ENCODE measurements around the gene ME2. TPM values are rescaled to one million over a fixed set of nuclear protein-coding genes. Genes with fewer than 3 reads are reported as not detected.

ME2 gene
- total RNA-seq, 1 experiment from 2014 or later = 49.4 TPM

DNA sequence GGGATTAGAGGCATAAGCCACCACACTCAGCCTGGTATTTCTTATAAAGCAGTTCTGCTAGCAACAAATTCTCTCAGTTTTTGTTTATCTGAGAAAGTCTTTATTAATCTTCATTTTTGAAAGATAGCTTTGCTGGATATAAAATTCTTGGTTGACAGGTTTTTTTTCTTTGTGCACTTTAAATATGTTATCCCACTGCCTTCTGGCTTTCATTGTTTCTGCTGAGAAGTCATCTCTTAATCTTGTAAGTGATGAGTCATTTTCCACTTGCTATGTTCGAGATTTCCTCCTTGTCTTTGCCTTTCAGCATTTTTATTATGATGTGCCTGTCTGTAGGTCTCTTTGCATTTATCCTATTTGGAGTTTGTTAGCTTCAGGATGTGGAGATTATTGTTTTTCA is 83.1 kb downstream of the ME2 start:
- H3K23me2 ChIP-seq (ENCODE audit: insufficient read length, low read depth, low read length, poor library complexity, severe bottlenecking) = no peaks in the 10 kb centered on the region
- H2BK15ac ChIP-seq (ENCODE audit: low read depth, low read length) = no peak overlapping the region
- peaks cover 16 to 38% (median 28%) of the 10 kb centered on the region in 3 experiments for H3K36me3 Mint-ChIP-seq (ENCODE audit: insufficient read depth in 1 of 3, low read depth in 3 of 3)
- no peaks in the 10 kb centered on the region for H3K4me1 Mint-ChIP-seq
- no peak for TF ChIP-seq CTCF (conservative IDR thresholded peaks at IDR 0.05)
- H3K4ac ChIP-seq (ENCODE audit: low read depth, low read length) = no peak overlapping the region
- H3K27ac ChIP-seq (ENCODE audit: insufficient read length, low read depth, low read length) = no peak overlapping the region
- H3K79me1 ChIP-seq (ENCODE audit: insufficient read depth, low read depth, low read length, poor library complexity, severe bottlenecking) = no peaks in the 10 kb centered on the region
- H4K91ac ChIP-seq (ENCODE audit: insufficient read length, low read depth, low read length) = no peak overlapping the region
- H3K27me3 Mint-ChIP-seq (ENCODE audit: low read depth) = no peaks in the 10 kb centered on the region; the same call in 1 of the 2 replicates
- no CpG with 5 or more reads among the region's 1 CpG for WGBS (ENCODE audit: extremely low coverage, insufficient read length, low lambda C conversion rate)
- no peak overlapping the region for H2AK5ac ChIP-seq (ENCODE audit: insufficient read length, low read length)
- H3K27ac Mint-ChIP-seq = no peak overlapping the region
- H3K9me3 Mint-ChIP-seq = peaks cover 46% of the 10 kb centered on the region in 2 experiments
- no peak overlapping the region for H3K14ac ChIP-seq (ENCODE audit: insufficient read depth, low read length)
- no peak overlapping the region for H3K9ac ChIP-seq (ENCODE audit: extremely low read depth, insufficient read length, low read length)
- no peaks in the 10 kb centered on the region for H3K27me3 ChIP-seq (ENCODE audit: insufficient read depth, low read length)
- H3K18ac ChIP-seq (ENCODE audit: insufficient read length, low read depth, low read length) = no peak overlapping the region
- no peak overlapping the region for H3K4me2 ChIP-seq (ENCODE audit: insufficient read depth, insufficient read length, low read length)
- no peak overlapping the region for H4K8ac ChIP-seq (replicated peaks; ENCODE audit: insufficient read length, low read depth, low read length)
- H2BK120ac ChIP-seq (ENCODE audit: low read depth, low read length, poor library complexity, severe bottlenecking) = no peak overlapping the region
- H3K79me2 ChIP-seq (ENCODE audit: insufficient read depth, low read length) = no peaks in the 10 kb centered on the region
- no peaks in the 10 kb centered on the region for H3K4me1 ChIP-seq (ENCODE audit: insufficient read depth, low read length)
- no peak overlapping the region for H3K23ac ChIP-seq (ENCODE audit: insufficient read length, low read depth, low read length)
- no peak overlapping the region for H3K56ac ChIP-seq (ENCODE audit: insufficient read length, low read depth, low read length)
- H4K20me1 ChIP-seq (ENCODE audit: control insufficient read depth, insufficient read depth, insufficient read length) = no peaks in the 10 kb centered on the region
- no peak overlapping the region for H2BK12ac ChIP-seq (ENCODE audit: insufficient read length, low read depth, low read length)
- H2BK20ac ChIP-seq (ENCODE audit: low read depth, low read length, poor library complexity, severe bottlenecking) = no peak overlapping the region
- DNase-seq = no peak
- H2AFZ ChIP-seq (ENCODE audit: low read length) = no peak overlapping the region
- H2BK5ac ChIP-seq (ENCODE audit: insufficient read length, low read length) = no peak overlapping the region
- H3K9me3 ChIP-seq (ENCODE audit: control insufficient read depth, low read depth, low read length) = peaks cover 10% of the 10 kb centered on the region
- H4K5ac ChIP-seq (ENCODE audit: insufficient read length, low read depth, low read length) = no peak overlapping the region
- H3T11ph ChIP-seq (ENCODE audit: low read length) = no peak overlapping the region
- H3K4me3 Mint-ChIP-seq = no peak overlapping the region

Measured in H9 (cell line).